ENCODE measurements around the gene PCCA.
"Not testable (repeated sequence)": the region's sequence is repeated elsewhere in the genome, so short reads cannot be mapped to it uniquely, and the experiment has no call there.

Gene PCCA

GRCh38 chr13:100090861-100091260 is 2.0 kb downstream of the PCCA start:
- Histone ChIP-seq H3K27me3 (peaks cover 54% of the 10 kb centered on the region), H3K36me3 (no peaks in the 10 kb centered on the region), H3K27ac (no peak overlapping the region), H3K9me3 (no peaks in the 10 kb centered on the region), H3K4me3 (ENCODE audit: low read depth in 1 of 2, low read length in 1 of 2) (no peak overlapping the region), H3K4me1 (ENCODE audit: control insufficient read depth in 1 of 2, insufficient read depth in 1 of 2, low read depth in 1 of 2, low read length in 1 of 2) (peaks cover 11 to 18% of the 10 kb centered on the region in 2 experiments)
- TF ChIP-seq, protein P1, sequence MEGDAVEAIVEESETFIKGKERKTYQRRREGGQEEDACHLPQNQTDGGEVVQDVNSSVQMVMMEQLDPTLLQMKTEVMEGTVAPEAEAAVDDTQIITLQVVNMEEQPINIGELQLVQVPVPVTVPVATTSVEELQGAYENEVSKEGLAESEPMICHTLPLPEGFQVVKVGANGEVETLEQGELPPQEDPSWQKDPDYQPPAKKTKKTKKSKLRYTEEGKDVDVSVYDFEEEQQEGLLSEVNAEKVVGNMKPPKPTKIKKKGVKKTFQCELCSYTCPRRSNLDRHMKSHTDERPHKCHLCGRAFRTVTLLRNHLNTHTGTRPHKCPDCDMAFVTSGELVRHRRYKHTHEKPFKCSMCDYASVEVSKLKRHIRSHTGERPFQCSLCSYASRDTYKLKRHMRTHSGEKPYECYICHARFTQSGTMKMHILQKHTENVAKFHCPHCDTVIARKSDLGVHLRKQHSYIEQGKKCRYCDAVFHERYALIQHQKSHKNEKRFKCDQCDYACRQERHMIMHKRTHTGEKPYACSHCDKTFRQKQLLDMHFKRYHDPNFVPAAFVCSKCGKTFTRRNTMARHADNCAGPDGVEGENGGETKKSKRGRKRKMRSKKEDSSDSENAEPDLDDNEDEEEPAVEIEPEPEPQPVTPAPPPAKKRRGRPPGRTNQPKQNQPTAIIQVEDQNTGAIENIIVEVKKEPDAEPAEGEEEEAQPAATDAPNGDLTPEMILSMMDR (IDR thresholded peaks at IDR 0.05): no peak

DNA sequence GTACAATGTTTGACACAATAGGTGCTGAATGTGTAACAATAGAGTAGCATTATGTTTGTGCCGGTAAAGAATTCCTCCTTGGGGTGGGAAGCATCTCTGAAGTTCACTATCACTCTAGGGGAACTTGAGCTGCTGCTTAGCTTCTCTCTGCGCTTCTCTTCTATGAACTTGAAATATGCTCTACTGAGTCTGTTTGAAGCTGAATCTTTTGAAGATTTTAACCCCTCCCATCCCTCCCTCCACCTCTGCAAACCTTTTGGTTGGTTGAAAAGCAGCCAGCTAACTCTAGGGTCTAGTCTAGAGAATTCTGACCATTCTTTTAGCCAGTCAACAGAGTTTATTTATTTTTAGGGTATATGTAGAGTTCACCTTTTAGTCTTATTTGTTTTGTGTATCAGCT is 2.5 kb downstream of the PCCA start:
- H3K27me3 ChIP-seq: peaks cover 54% of the 10 kb centered on the region
- peaks cover 11 to 18% of the 10 kb centered on the region in 2 experiments for H3K4me1 ChIP-seq (ENCODE audit: control insufficient read depth in 1 of 2, insufficient read depth in 1 of 2, low read depth in 1 of 2, low read length in 1 of 2)
- no peaks in the 10 kb centered on the region for H3K36me3 ChIP-seq
- H3K4me3 ChIP-seq (ENCODE audit: low read depth in 1 of 2, low read length in 1 of 2): no peak overlapping the region
- H3K27ac ChIP-seq: no peak overlapping the region
- no peaks in the 10 kb centered on the region for H3K9me3 ChIP-seq
- TF ChIP-seq, protein P1 (IDR thresholded peaks at IDR 0.05): no peak

GRCh38 chr13:100092273-100092672 is 3.4 kb downstream of the PCCA start:
- H3K36me3 ChIP-seq; H3K4me3 ChIP-seq (ENCODE audit: low read depth in 1 of 2, low read length in 1 of 2); H3K9me3 ChIP-seq; H3K27ac ChIP-seq: not testable (repeated sequence)
- peaks cover 11 to 18% of the 10 kb centered on the region in 2 experiments for H3K4me1 ChIP-seq (ENCODE audit: control insufficient read depth in 1 of 2, insufficient read depth in 1 of 2, low read depth in 1 of 2, low read length in 1 of 2)
- H3K27me3 ChIP-seq: peaks cover 45% of the 10 kb centered on the region

DNA sequence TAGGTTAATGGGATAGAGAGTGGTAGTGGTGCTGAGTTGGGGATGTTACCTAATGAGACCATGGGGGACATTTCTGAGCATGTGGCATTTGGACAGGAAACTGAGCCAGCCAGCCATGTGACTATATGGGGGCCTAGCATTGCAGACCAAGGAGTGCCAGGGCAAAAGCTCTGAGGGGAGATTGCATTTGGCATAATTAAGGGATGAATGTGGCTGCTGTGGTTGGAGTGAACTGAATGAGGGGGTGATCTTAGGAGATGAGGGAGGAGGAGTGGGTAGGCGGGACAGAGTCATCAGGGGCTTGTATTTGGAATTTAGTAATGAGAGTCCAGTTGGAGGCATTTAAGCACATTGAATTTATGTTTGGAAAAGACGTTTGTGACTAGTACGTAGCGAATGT is 6.6 kb downstream of the PCCA start:
- no peaks in the 10 kb centered on the region for H3K9me3 ChIP-seq
- H3K27me3 ChIP-seq: peaks cover 13% of the 10 kb centered on the region
- no peaks in the 10 kb centered on the region for H3K4me1 ChIP-seq (ENCODE audit: control insufficient read depth in 1 of 2, insufficient read depth in 1 of 2, low read depth in 1 of 2, low read length in 1 of 2)
- H3K4me3 ChIP-seq (ENCODE audit: low read depth in 1 of 2, low read length in 1 of 2): no peak overlapping the region
- TF ChIP-seq, protein P1 (IDR thresholded peaks at IDR 0.05): no peak
- no peak overlapping the region for H3K27ac ChIP-seq
- H3K36me3 ChIP-seq: no peaks in the 10 kb centered on the region

DNA sequence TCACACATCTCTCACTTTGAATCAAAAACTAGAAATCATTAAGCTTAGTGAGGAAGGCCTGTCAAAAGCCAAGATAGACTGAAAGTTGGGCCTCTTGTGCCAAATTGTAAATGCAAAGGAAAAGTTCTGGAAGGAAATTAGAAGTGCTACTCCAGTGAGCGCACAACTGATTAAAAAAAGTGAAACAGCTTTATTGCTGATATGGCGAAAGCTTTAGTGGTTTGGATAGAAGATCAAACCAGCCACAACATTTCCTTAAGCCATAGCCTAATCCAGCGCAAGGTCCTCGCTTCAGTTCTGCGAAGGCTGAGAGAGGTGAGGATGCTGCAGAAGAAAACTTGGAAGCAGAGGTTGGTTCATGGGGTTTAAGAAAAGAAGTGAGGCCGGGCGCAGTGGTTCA is 7.6 kb downstream of the PCCA start:
- Histone ChIP-seq H3K9me3 (no peaks in the 10 kb centered on the region), H3K4me3 (ENCODE audit: low read depth in 1 of 2, low read length in 1 of 2) (no peak overlapping the region), H3K27ac (no peak overlapping the region), H3K4me1 (ENCODE audit: control insufficient read depth in 1 of 2, insufficient read depth in 1 of 2, low read depth in 1 of 2, low read length in 1 of 2) (no peaks in the 10 kb centered on the region), H3K36me3 (no peaks in the 10 kb centered on the region), H3K27me3 (peaks cover 3% of the 10 kb centered on the region)
- TF ChIP-seq, protein P1 (IDR thresholded peaks at IDR 0.05): no peak

- Histone ChIP-seq H3K27me3 (no peaks in the 10 kb centered on the region), H3K27ac (no peak overlapping the region), H3K36me3 (no peaks in the 10 kb centered on the region), H3K4me1 (ENCODE audit: control insufficient read depth in 1 of 2, insufficient read depth in 1 of 2, low read depth in 1 of 2, low read length in 1 of 2) (no peaks in the 10 kb centered on the region), H3K9me3 (no peaks in the 10 kb centered on the region), H3K4me3 (ENCODE audit: low read depth in 1 of 2, low read length in 1 of 2) (no peak overlapping the region)
- TF ChIP-seq, protein P1 (IDR thresholded peaks at IDR 0.05): no peak
Observed at GRCh38 chr13:100097821-100098220, 8.9 kb downstream of the PCCA start.
